H9 (cell line): ENCODE results near the gene FHOD3. TPM values are rescaled to one million over a fixed set of nuclear protein-coding genes. Genes with fewer than 3 reads are reported as not detected.

Experiments used
- DNase-seq: peaks from one replicate; pipeline ENCODE4 v3.0.0-alpha.2; 2017
- H2AFZ ChIP-seq: one replicate; pipeline ENCODE4 v1.6.1; 2013; ENCODE audit warnings: mild to moderate bottlenecking, low read length, control low read depth, moderate library complexity
- H2AK5ac ChIP-seq: 2 replicates; pipeline ENCODE4 v1.6.1; 2013; ENCODE audit warnings: low read length, control low read depth, mixed read lengths; ENCODE audit not compliant: insufficient read length
- H2BK120ac ChIP-seq: one replicate; pipeline ENCODE4 v1.6.1; 2013; ENCODE audit warnings: low read depth, mild to moderate bottlenecking, low read length, control low read depth, inconsistent platforms; ENCODE audit not compliant: poor library complexity, severe bottlenecking
- H2BK12ac ChIP-seq: 2 replicates; pipeline ENCODE4 v1.6.1; 2013; ENCODE audit warnings: low read length, control low read depth, mixed read lengths, low read depth; ENCODE audit not compliant: insufficient read length
- H2BK15ac ChIP-seq: 2 replicates; pipeline ENCODE4 v1.6.1; 2013; ENCODE audit warnings: low read depth, low read length, control low read depth
- H2BK20ac ChIP-seq: one replicate; pipeline ENCODE4 v1.6.1; 2013; ENCODE audit warnings: low read depth, mild to moderate bottlenecking, low read length, control low read depth, inconsistent platforms; ENCODE audit not compliant: poor library complexity, severe bottlenecking
- H2BK5ac ChIP-seq: 2 replicates; pipeline ENCODE4 v1.6.1; 2013; ENCODE audit warnings: low read length, control low read depth, mixed read lengths; ENCODE audit not compliant: insufficient read length
- H3K14ac ChIP-seq: 2 replicates; pipeline ENCODE4 v1.6.1; 2013; ENCODE audit warnings: low read length, control low read depth; ENCODE audit not compliant: insufficient read depth
- H3K18ac ChIP-seq: 2 replicates; pipeline ENCODE4 v1.6.1; 2013; ENCODE audit warnings: low read depth, mild to moderate bottlenecking, mixed read lengths, low read length, control low read depth; ENCODE audit not compliant: insufficient read length
- H3K23ac ChIP-seq: 2 replicates; pipeline ENCODE4 v1.6.1; 2013; ENCODE audit warnings: low read length, control low read depth, mixed read lengths, low read depth; ENCODE audit not compliant: insufficient read length
- H3K23me2 ChIP-seq: 2 replicates; pipeline ENCODE4 v1.6.1; 2013; ENCODE audit warnings: low read depth, mild to moderate bottlenecking, mixed read lengths, low read length, control low read depth; ENCODE audit not compliant: insufficient read length, poor library complexity, severe bottlenecking
- H3K27ac ChIP-seq: 2 replicates; pipeline ENCODE4 v1.5.1; 2013; ENCODE audit warnings: low read length, control low read depth, mixed read lengths, low read depth; ENCODE audit not compliant: insufficient read length
- H3K27me3 ChIP-seq: 2 replicates; pipeline ENCODE4 v1.6.1; 2013; ENCODE audit warnings: low read length, control low read depth, inconsistent platforms; ENCODE audit not compliant: insufficient read depth
- H3K4ac ChIP-seq: 2 replicates; pipeline ENCODE4 v1.6.1; 2013; ENCODE audit warnings: low read depth, mild to moderate bottlenecking, control low read depth, inconsistent platforms, low read length, moderate library complexity
- H3K4me1 ChIP-seq: 2 replicates; pipeline ENCODE4 v1.6.1; 2013; ENCODE audit warnings: low read length, control low read depth, inconsistent platforms; ENCODE audit not compliant: insufficient read depth
- H3K4me2 ChIP-seq: 2 replicates; pipeline ENCODE4 v1.6.1; 2013; ENCODE audit warnings: low read length, control low read depth, mixed read lengths; ENCODE audit not compliant: insufficient read length, insufficient read depth
- H3K56ac ChIP-seq: 2 replicates; pipeline ENCODE4 v1.6.1; 2013; ENCODE audit warnings: low read depth, mild to moderate bottlenecking, mixed read lengths, low read length, control low read depth; ENCODE audit not compliant: insufficient read length
- H3K79me1 ChIP-seq: 2 replicates; pipeline ENCODE4 v1.6.1; 2013; ENCODE audit warnings: low read depth, mild to moderate bottlenecking, moderate library complexity, low read length, control low read depth, inconsistent platforms; ENCODE audit not compliant: insufficient read depth, poor library complexity, severe bottlenecking
- H3K79me2 ChIP-seq: 2 replicates; pipeline ENCODE4 v1.6.1; 2013; ENCODE audit warnings: low read length, control low read depth, inconsistent platforms; ENCODE audit not compliant: insufficient read depth
- H3K9ac ChIP-seq: 2 replicates; pipeline ENCODE4 v1.6.1; 2013; ENCODE audit warnings: low read length, control low read depth, mixed read lengths; ENCODE audit not compliant: insufficient read length; ENCODE audit errors: extremely low read depth
- H3K9me3 ChIP-seq: one replicate; pipeline ENCODE4 v1.6.1; 2013; ENCODE audit warnings: low read depth, low read length, inconsistent platforms; ENCODE audit not compliant: control insufficient read depth
- H3T11ph ChIP-seq: one replicate; pipeline ENCODE4 v1.6.1; 2013; ENCODE audit warnings: mild to moderate bottlenecking, low read length, control low read depth, inconsistent platforms
- H4K20me1 ChIP-seq: one replicate; pipeline ENCODE4 v1.6.1; 2013; ENCODE audit not compliant: control insufficient read depth, insufficient read length, insufficient read depth
- H4K5ac ChIP-seq: 2 replicates; pipeline ENCODE4 v1.6.1; 2013; ENCODE audit warnings: low read depth, mild to moderate bottlenecking, mixed read lengths, low read length, control low read depth; ENCODE audit not compliant: insufficient read length
- H4K8ac ChIP-seq: replicated peaks from 2 replicates; pipeline ENCODE4 v1.6.1; 2013; ENCODE audit warnings: low read length, control low read depth, mixed read lengths, low read depth; ENCODE audit not compliant: insufficient read length
- H4K91ac ChIP-seq: 2 replicates; pipeline ENCODE4 v1.6.1; 2013; ENCODE audit warnings: low read depth, mild to moderate bottlenecking, moderate library complexity, mixed read lengths, low read length, control low read depth; ENCODE audit not compliant: insufficient read length
- H3K27ac Mint-ChIP-seq, 3 experiments: 2 replicates in 2 of 3; 3 replicates in 1 of 3; pipeline ENCODE4 v1.8.0; 2020 to 2021; ENCODE audit warnings: mixed read lengths in 3 of 3, mild to moderate bottlenecking in 1 of 3, moderate library complexity in 1 of 3
- H3K27me3 Mint-ChIP-seq: 2 replicates; pipeline ENCODE4 v1.8.0; 2021; ENCODE audit warnings: low read depth, mild to moderate bottlenecking, moderate library complexity, mixed read lengths
- H3K36me3 Mint-ChIP-seq, 3 experiments: 2 replicates in 2 of 3; 3 replicates in 1 of 3; pipeline ENCODE4 v1.8.0; 2020 to 2021; ENCODE audit warnings: low read depth in 3 of 3, mixed read lengths in 3 of 3; ENCODE audit not compliant: insufficient read depth in 1 of 3
- H3K4me1 Mint-ChIP-seq, 2 experiments: 2 replicates each; pipeline ENCODE4 v1.8.0; 2020; ENCODE audit warnings: mixed read lengths in 2 of 2
- H3K4me3 Mint-ChIP-seq, 2 experiments: 2 replicates in 1 of 2; 3 replicates in 1 of 2; pipeline ENCODE4 v1.8.0; 2020 to 2021; ENCODE audit warnings: mild to moderate bottlenecking in 2 of 2, mixed read lengths in 2 of 2, moderate library complexity in 1 of 2
- H3K9me3 Mint-ChIP-seq, 2 experiments: 2 replicates in 1 of 2; 3 replicates in 1 of 2; pipeline ENCODE4 v1.8.0; 2020; ENCODE audit warnings: mild to moderate bottlenecking in 2 of 2, mixed read lengths in 2 of 2, moderate library complexity in 1 of 2
- WGBS: extraction: QIAGEN DNeasy Blood & Tissue Kit; methylation state at CpG from one replicate; pipeline ENCODE4 v1.1.7; 2013; ENCODE audit warnings: missing lambda C conversion rate, low lambda C conversion rate, mixed read lengths; ENCODE audit not compliant: insufficient read length; ENCODE audit errors: extremely low coverage; 5-methylcytosine and 5-hydroxymethylcytosine counted together
- total RNA-seq: library from RNA; stranded (reverse); gene quantifications from 2 replicates; pipeline ENCODE4 v1.2.1, GENCODE V29; 2021
- TF ChIP-seq, protein P1 (sequence below): fragments of 200-600 bp; sonication (generic); conservative IDR thresholded peaks from 3 replicates; pipeline ENCODE4 v1.8.0; 2021; ENCODE audit warnings: antibody characterized with exemption, mild to moderate bottlenecking

FHOD3 gene
- total RNA-seq, 1 experiment from 2014 or later: 8.0 TPM

DNA sequence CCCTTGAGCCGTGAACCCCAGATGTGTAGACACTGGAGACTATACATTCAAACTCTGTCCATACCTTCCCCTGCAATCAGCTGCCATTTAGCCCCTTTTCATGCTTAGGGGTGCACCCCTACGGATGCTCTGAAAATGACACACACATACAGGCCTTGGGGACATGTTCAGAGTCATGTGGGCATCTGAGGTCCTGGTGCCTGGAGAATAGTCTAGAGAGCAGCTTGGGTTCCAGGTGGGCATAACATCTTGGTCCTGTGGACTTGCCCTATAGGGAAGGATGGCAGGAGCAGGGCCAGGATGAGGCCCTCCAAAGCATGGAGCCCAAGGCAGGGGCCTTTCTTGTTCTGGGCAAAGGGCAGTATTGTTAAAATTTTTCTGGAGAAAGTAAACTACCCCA lies 9.9 kb upstream of the FHOD3 start:
- Histone ChIP-seq H3K27me3 (no peaks in the 10 kb centered on the region), H4K91ac (no peak overlapping the region), H2AFZ (no peak overlapping the region), H3K27ac (no peak overlapping the region), H3K18ac (no peak overlapping the region), H3K9me3 (no peaks in the 10 kb centered on the region), H3K56ac (no peak overlapping the region), H4K20me1 (no peaks in the 10 kb centered on the region), H2BK5ac (no peak overlapping the region), H4K5ac (no peak overlapping the region), H2BK15ac (no peak overlapping the region), H3K4me2 (no peak overlapping the region), H2BK120ac (no peak overlapping the region), H2BK12ac (no peak overlapping the region), H3K4me1 (no peaks in the 10 kb centered on the region), H4K8ac (no peak overlapping the region), H3K14ac (no peak overlapping the region), H3K23me2 (no peaks in the 10 kb centered on the region), H3K79me2 (no peaks in the 10 kb centered on the region), H2BK20ac (no peak overlapping the region), H3K9ac (no peak overlapping the region), H3K79me1 (no peaks in the 10 kb centered on the region), H2AK5ac (no peak overlapping the region), H3K4ac (no peak overlapping the region), H3T11ph (no peak overlapping the region), H3K23ac (no peak overlapping the region)
- peaks cover 0 to 2% of the 10 kb centered on the region in 2 experiments; a peak in 3 of 4 replicates for H3K4me1 Mint-ChIP-seq
- H3K4me3 Mint-ChIP-seq: no peak overlapping the region
- H3K9me3 Mint-ChIP-seq: peaks cover 4 to 10% of the 10 kb centered on the region in 2 experiments
- no peak for DNase-seq
- H3K27ac Mint-ChIP-seq: no peak overlapping the region
- peaks cover 0 to 7% (median 0%) of the 10 kb centered on the region in 3 experiments; a peak in 4 of 7 replicates for H3K36me3 Mint-ChIP-seq
- WGBS: no CpG with 5 or more reads among the region's 2 CpGs
- TF ChIP-seq, protein P1, sequence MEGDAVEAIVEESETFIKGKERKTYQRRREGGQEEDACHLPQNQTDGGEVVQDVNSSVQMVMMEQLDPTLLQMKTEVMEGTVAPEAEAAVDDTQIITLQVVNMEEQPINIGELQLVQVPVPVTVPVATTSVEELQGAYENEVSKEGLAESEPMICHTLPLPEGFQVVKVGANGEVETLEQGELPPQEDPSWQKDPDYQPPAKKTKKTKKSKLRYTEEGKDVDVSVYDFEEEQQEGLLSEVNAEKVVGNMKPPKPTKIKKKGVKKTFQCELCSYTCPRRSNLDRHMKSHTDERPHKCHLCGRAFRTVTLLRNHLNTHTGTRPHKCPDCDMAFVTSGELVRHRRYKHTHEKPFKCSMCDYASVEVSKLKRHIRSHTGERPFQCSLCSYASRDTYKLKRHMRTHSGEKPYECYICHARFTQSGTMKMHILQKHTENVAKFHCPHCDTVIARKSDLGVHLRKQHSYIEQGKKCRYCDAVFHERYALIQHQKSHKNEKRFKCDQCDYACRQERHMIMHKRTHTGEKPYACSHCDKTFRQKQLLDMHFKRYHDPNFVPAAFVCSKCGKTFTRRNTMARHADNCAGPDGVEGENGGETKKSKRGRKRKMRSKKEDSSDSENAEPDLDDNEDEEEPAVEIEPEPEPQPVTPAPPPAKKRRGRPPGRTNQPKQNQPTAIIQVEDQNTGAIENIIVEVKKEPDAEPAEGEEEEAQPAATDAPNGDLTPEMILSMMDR: no peak
- H3K27me3 Mint-ChIP-seq: peaks cover 11% of the 10 kb centered on the region
